HepG2 (cell line): ENCODE measurements around the gene TRMT112. TPM values are rescaled to one million over a fixed set of nuclear protein-coding genes. Genes with fewer than 3 reads are reported as not detected.

Source experiments
- ATAC-seq: fragments of 200-7000 bp; cut with Tn5 transposase; 3 replicates; pipeline ENCODE4 v1.9.1; 2020; ENCODE audit warnings: mild to moderate bottlenecking, moderate library complexity
- BruUV-seq: library from RNA; stranded (reverse); fragments of 400-500 nt; replicated peaks from 2 replicates; lab custom pipeline; 2021; lab: Mats Ljungman, UMichigan
- CTCF ChIA-PET: fragments of 300-600 bp; formaldehyde crosslinking; extraction: SDS; loops from one replicate; lab custom pipeline; 2021; ENCODE audit warnings: low total read pairs, inconsistent platforms, low intra/inter-chr PET ratio; lab: Yijun Ruan, JAX
- POLR2A ChIA-PET: fragments of 350-600 bp; sonication (Branson Sonifier 250); formaldehyde crosslinking; loops from one replicate; lab custom pipeline; 2020; ENCODE audit warnings: antibody characterized with exemption, inconsistent platforms; lab: Yijun Ruan, JAX
- DNase-seq: peaks from one replicate; pipeline ENCODE4 v3.0.0-alpha.2; 2015; ENCODE audit warnings: low spot score
- FAIRE-seq: peaks from 3 replicates; lab custom pipeline; 2011; peaks lifted over from hg19 to GRCh38; lab: Jason Lieb, UNC
- H2AFZ ChIP-seq: one replicate; pipeline ENCODE4 v1.6.1; 2011; ENCODE audit warnings: low read length, inconsistent platforms
- H3K27ac ChIP-seq: fragments of 300-600 bp; 3 replicates; pipeline ENCODE4 v1.8.0; 2011; ENCODE audit warnings: mixed run types, mild to moderate bottlenecking, mixed read lengths, low read length, inconsistent platforms; ENCODE audit not compliant: insufficient read depth; ENCODE audit errors: extremely low read length
- H3K27me3 ChIP-seq, 2 experiments: fragments of 200-600 bp in 1 of 2; 2 replicates in 1 of 2; 3 replicates in 1 of 2; pipeline versions ENCODE4 v1.6.0 to v1.8.0; 2011; ENCODE audit warnings: low read length in 2 of 2, mild to moderate bottlenecking in 2 of 2, moderate library complexity in 2 of 2, inconsistent platforms in 1 of 2; ENCODE audit not compliant: insufficient read depth in 2 of 2, control insufficient read depth in 1 of 2
- H3K36me3 ChIP-seq, 2 experiments: fragments of 200-600 bp in 1 of 2; replicated peaks in 1 of 2; 2 replicates in 1 of 2; 3 replicates in 1 of 2; pipeline versions ENCODE4 v1.5.1 to v1.8.0; 2011; ENCODE audit warnings: low read length in 2 of 2, inconsistent platforms in 1 of 2; ENCODE audit not compliant: insufficient read depth in 2 of 2, control insufficient read depth in 1 of 2
- H3K4me1 ChIP-seq: 2 replicates; pipeline ENCODE4 v1.5.1; 2012; ENCODE audit warnings: low read length, inconsistent platforms; ENCODE audit not compliant: insufficient read depth
- H3K4me2 ChIP-seq: 2 replicates; pipeline ENCODE4 v1.6.0; 2011; ENCODE audit warnings: low read depth, low read length, inconsistent platforms
- H3K4me3 ChIP-seq, 3 experiments: fragments of 200-600 bp in 1 of 3; sonication (generic), shearing (Covaris generic) in 1 of 3; replicated peaks in 1 of 3; 2 replicates each; pipeline ENCODE4 v1.5.1; 2011 to 2016; ENCODE audit warnings: low read length in 3 of 3, inconsistent platforms in 2 of 3, low read depth in 2 of 3, mild to moderate bottlenecking in 2 of 3, control low read depth in 1 of 3, mixed read lengths in 1 of 3; ENCODE audit not compliant: insufficient read depth in 1 of 3
- H3K79me2 ChIP-seq: one replicate; pipeline ENCODE4 v1.6.1; 2011; ENCODE audit warnings: low read length, inconsistent platforms; ENCODE audit not compliant: insufficient read depth
- H3K9ac ChIP-seq: 2 replicates; pipeline ENCODE4 v1.6.0; 2011; ENCODE audit warnings: mild to moderate bottlenecking, low read depth, low read length, inconsistent platforms; ENCODE audit not compliant: insufficient read depth
- H3K9me3 ChIP-seq: 2 replicates; pipeline ENCODE4 v1.5.1; 2012; ENCODE audit warnings: mild to moderate bottlenecking, low read length
- H4K20me1 ChIP-seq: 2 replicates; pipeline ENCODE4 v1.6.0; 2011; ENCODE audit warnings: inconsistent platforms, mild to moderate bottlenecking, low read length, moderate library complexity; ENCODE audit not compliant: insufficient read depth
- MAFF ChIP-seq: IDR thresholded peaks from 2 replicates; pipeline ENCODE4 v1.6.1; 2011; ENCODE audit warnings: low read depth, low read length, improper control_type of control experiment
- MAFK ChIP-seq, 2 experiments: IDR thresholded peaks in 1 of 2; conservative IDR thresholded peaks in 1 of 2; 2 replicates each; pipeline ENCODE4 v1.6.1; 2011; ENCODE audit warnings: improper control_type of control experiment in 2 of 2, low read length in 2 of 2
- TSC22D2 ChIP-seq: sonication (generic); formaldehyde crosslinking; IDR thresholded peaks from 2 replicates; pipeline ENCODE4 v1.5.1; 2020; ENCODE audit warnings: missing genetic modification reagents, mild to moderate bottlenecking, borderline replicate concordance
- U2AF1 ChIP-seq: fragments of 200-400 bp; formaldehyde crosslinking; optimal IDR thresholded peaks from 2 replicates; pipeline ENCODE3; 2017; ENCODE audit warnings: mild to moderate bottlenecking, low read depth, low read length
- WGBS: methylation state at CpG from one replicate; pipeline ENCODE4 v1.1.6; 2017; ENCODE audit warnings: low lambda C conversion rate; 5-methylcytosine and 5-hydroxymethylcytosine counted together
- in situ Hi-C: cut with HindIII; loops from 2 replicates; pipeline ENCODE4 v1.10.0; 2017; ENCODE audit warnings: low pct_unique_long_range_greater_than_20kb; ENCODE audit not compliant: extremely low pct_ligation_motif_present
- intact Hi-C: fragments of 100-400 bp; cut with micrococcal nuclease; formaldehyde crosslinking; loops from one replicate; pipeline ENCODE4 v1.10.0; 2022; ENCODE audit not compliant: unreplicated experiment
- polyA plus RNA-seq, 8 experiments: library from polyadenylated mRNA; depleted of rRNA in 3 of 8; stranded (reverse) in 7 of 8; unstranded in 1 of 8; fragments of >200 nt; fragmentation: Illumina TruSeq in 4 of 8; extraction: Trizol in 4 of 8; gene quantifications; 2 replicates each; pipeline versions ENCODE4 v1.2.1 to v1.2.3, GENCODE V29; 2011 to 2016; ENCODE audit warnings: low read depth in 4 of 8, missing spikeins in 1 of 8, mixed read lengths in 1 of 8; ENCODE audit not compliant: insufficient read depth in 1 of 8
- total RNA-seq, 5 experiments: library from RNA; depleted of rRNA; stranded (reverse); fragments of >200 nt; fragmentation: Illumina TruSeq; extraction: Trizol; gene quantifications; 2 replicates each; pipeline ENCODE4 v1.2.3, GENCODE V29; 2016; ENCODE audit warnings: low read depth in 1 of 5
- TF ChIP-seq, protein P1 (sequence below): sonication (generic); formaldehyde crosslinking; IDR thresholded peaks from 2 replicates; pipeline ENCODE4 v1.9.0; 2022; ENCODE audit warnings: low read depth, missing genetic modification reagents
- TF ChIP-seq, protein P2 (sequence below): sonication (generic); formaldehyde crosslinking; IDR thresholded peaks from 2 replicates; pipeline ENCODE4 v1.5.0; 2020; ENCODE audit warnings: mild to moderate bottlenecking, missing genetic modification reagents
- TF ChIP-seq, protein P3 (sequence below): sonication (generic); formaldehyde crosslinking; conservative IDR thresholded peaks from 2 replicates; pipeline ENCODE4 v1.8.0; 2022; ENCODE audit warnings: low read depth, missing genetic modification reagents
- TF ChIP-seq, protein P4 (sequence below): sonication (generic); formaldehyde crosslinking; IDR thresholded peaks from 2 replicates; pipeline ENCODE4 v1.4.0; 2020; ENCODE audit warnings: missing genetic modification reagents, borderline replicate concordance

Gene TRMT112
- total and polyA plus RNA-seq, 2 of the 13 experiments (the other 11 are each of a cell fraction or from before 2014, with no cell fraction given) = 186 to 409 TPM

DNA sequence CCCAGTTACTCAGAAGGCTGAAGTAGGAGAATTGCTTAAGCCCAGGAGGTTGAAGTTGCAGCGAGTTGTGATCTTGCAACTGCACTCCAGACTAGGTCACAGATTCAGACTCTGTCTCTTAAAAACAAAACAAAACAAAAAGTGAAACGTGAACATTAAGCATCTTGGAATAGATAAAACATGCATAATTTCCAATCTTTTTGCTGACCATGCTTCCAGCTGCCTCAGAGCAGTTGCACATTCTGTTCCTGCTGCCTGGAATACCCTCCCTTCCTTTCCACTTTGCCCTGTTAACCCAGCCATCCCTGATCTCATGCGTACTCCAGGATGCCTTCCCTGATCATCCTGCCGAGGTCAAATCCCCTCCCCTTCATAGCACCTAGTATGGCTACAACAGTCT lies 21.9 kb upstream of the TRMT112 start:
- Histone ChIP-seq H3K9ac (no peak overlapping the region), H3K4me2 (no peak overlapping the region), H3K27me3 (peaks cover 5 to 40% of the 10 kb centered on the region in 2 experiments; a peak in 3 of 5 replicates), H3K79me2 (no peaks in the 10 kb centered on the region), H3K27ac (no peak overlapping the region), H3K4me1 (peaks cover 37% of the 10 kb centered on the region), H4K20me1 (no peaks in the 10 kb centered on the region), H3K9me3 (no peaks in the 10 kb centered on the region), H2AFZ (no peak overlapping the region), H3K36me3 (no peaks in the 10 kb centered on the region), H3K4me3 (no peak overlapping the region)
- FAIRE-seq (no peak), ATAC-seq (no peak), DNase-seq (no peak)
- ChIA-PET CTCF (no interaction called here), POLR2A (no interaction called here)
- 8% methylated on average over 4 of the region's 4 CpGs for WGBS
- intact Hi-C loops (no loop called here), in situ Hi-C loops (no loop called here)
- BruUV-seq = no TSS peak
- TF ChIP-seq TSC22D2 (CRISPR knock-in tag) (no peak), MAFF (peak; percentile 33; the same call in 1 of the 2 replicates), MAFK (conservative IDR thresholded peaks at IDR 0.05 in 1 of 2, IDR thresholded peaks at IDR 0.05 in 1 of 2; ENCODE audit: low read length in 2 of 2) (peak in 1 of 2 experiments; percentile 52; a peak in 2 of 4 replicates), U2AF1 (no peak)
- TF ChIP-seq, protein P1, sequence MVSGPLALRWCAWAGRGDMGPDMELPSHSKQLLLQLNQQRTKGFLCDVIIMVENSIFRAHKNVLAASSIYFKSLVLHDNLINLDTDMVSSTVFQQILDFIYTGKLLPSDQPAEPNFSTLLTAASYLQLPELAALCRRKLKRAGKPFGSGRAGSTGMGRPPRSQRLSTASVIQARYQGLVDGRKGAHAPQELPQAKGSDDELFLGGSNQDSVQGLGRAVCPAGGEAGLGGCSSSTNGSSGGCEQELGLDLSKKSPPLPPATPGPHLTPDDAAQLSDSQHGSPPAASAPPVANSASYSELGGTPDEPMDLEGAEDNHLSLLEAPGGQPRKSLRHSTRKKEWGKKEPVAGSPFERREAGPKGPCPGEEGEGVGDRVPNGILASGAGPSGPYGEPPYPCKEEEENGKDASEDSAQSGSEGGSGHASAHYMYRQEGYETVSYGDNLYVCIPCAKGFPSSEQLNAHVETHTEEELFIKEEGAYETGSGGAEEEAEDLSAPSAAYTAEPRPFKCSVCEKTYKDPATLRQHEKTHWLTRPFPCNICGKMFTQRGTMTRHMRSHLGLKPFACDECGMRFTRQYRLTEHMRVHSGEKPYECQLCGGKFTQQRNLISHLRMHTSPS (CRISPR knock-in tag) = no peak
- TF ChIP-seq, protein P2, sequence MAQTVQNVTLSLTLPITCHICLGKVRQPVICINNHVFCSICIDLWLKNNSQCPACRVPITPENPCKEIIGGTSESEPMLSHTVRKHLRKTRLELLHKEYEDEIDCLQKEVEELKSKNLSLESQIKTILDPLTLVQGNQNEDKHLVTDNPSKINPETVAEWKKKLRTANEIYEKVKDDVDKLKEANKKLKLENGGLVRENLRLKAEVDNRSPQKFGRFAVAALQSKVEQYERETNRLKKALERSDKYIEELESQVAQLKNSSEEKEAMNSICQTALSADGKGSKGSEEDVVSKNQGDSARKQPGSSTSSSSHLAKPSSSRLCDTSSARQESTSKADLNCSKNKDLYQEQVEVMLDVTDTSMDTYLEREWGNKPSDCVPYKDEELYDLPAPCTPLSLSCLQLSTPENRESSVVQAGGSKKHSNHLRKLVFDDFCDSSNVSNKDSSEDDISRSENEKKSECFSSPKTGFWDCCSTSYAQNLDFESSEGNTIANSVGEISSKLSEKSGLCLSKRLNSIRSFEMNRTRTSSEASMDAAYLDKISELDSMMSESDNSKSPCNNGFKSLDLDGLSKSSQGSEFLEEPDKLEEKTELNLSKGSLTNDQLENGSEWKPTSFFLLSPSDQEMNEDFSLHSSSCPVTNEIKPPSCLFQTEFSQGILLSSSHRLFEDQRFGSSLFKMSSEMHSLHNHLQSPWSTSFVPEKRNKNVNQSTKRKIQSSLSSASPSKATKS (CRISPR knock-in tag) = no peak
- TF ChIP-seq, protein P3, sequence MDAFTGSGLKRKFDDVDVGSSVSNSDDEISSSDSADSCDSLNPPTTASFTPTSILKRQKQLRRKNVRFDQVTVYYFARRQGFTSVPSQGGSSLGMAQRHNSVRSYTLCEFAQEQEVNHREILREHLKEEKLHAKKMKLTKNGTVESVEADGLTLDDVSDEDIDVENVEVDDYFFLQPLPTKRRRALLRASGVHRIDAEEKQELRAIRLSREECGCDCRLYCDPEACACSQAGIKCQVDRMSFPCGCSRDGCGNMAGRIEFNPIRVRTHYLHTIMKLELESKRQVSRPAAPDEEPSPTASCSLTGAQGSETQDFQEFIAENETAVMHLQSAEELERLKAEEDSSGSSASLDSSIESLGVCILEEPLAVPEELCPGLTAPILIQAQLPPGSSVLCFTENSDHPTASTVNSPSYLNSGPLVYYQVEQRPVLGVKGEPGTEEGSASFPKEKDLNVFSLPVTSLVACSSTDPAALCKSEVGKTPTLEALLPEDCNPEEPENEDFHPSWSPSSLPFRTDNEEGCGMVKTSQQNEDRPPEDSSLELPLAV = no peak
- TF ChIP-seq, protein P4, sequence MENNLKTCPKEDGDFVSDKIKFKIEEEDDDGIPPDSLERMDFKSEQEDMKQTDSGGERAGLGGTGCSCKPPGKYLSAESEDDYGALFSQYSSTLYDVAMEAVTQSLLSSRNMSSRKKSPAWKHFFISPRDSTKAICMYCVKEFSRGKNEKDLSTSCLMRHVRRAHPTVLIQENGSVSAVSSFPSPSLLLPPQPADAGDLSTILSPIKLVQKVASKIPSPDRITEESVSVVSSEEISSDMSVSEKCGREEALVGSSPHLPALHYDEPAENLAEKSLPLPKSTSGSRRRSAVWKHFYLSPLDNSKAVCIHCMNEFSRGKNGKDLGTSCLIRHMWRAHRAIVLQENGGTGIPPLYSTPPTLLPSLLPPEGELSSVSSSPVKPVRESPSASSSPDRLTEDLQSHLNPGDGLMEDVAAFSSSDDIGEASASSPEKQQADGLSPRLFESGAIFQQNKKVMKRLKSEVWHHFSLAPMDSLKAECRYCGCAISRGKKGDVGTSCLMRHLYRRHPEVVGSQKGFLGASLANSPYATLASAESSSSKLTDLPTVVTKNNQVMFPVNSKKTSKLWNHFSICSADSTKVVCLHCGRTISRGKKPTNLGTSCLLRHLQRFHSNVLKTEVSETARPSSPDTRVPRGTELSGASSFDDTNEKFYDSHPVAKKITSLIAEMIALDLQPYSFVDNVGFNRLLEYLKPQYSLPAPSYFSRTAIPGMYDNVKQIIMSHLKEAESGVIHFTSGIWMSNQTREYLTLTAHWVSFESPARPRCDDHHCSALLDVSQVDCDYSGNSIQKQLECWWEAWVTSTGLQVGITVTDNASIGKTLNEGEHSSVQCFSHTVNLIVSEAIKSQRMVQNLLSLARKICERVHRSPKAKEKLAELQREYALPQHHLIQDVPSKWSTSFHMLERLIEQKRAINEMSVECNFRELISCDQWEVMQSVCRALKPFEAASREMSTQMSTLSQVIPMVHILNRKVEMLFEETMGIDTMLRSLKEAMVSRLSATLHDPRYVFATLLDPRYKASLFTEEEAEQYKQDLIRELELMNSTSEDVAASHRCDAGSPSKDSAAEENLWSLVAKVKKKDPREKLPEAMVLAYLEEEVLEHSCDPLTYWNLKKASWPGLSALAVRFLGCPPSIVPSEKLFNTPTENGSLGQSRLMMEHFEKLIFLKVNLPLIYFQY = no peak
